GM12874 (cell line): Measurements from ENCODE around the gene ATG14.

Experiments
- CTCF ChIP-seq: IDR thresholded peaks from 2 replicates; pipeline ENCODE4 v1.5.1; 2011; ENCODE audit warnings: low read depth, mild to moderate bottlenecking, control low read depth, low read length, moderate library complexity; ENCODE audit not compliant: insufficient read depth

The ATG14 gene

GRCh38 chr14:55323910-55324309 lies 87.7 kb downstream of the ATG14 start:
- no peak for TF ChIP-seq CTCF

GRCh38 chr14:55318694-55319093 lies 92.9 kb downstream of the ATG14 start:
- TF ChIP-seq CTCF, result no peak

- no peak for TF ChIP-seq CTCF
Measured at GRCh38 chr14:55317542-55318306, 93.9 kb downstream of the ATG14 start.

GRCh38 chr14:55316564-55316963 lies 95.1 kb downstream of the ATG14 start:
- TF ChIP-seq CTCF, result no peak
